GM12875 (cell line): ENCODE measurements around the gene NDUFA6.
"Not testable (repeated sequence)": the region's sequence is repeated elsewhere in the genome, so short reads cannot be mapped to it uniquely, and the experiment has no call there.

ENCODE experiments used
- H3K4me3 ChIP-seq: one replicate; pipeline ENCODE4 v1.5.1; 2011; ENCODE audit warnings: low read depth, low read length, control low read depth
- TF ChIP-seq, protein P1 (sequence below): IDR thresholded peaks from 2 replicates; pipeline ENCODE4 v1.5.1; 2011; ENCODE audit warnings: low read depth, mild to moderate bottlenecking, control low read depth, inconsistent platforms, low read length, moderate library complexity, borderline replicate concordance; ENCODE audit not compliant: insufficient read depth

Gene NDUFA6

DNA sequence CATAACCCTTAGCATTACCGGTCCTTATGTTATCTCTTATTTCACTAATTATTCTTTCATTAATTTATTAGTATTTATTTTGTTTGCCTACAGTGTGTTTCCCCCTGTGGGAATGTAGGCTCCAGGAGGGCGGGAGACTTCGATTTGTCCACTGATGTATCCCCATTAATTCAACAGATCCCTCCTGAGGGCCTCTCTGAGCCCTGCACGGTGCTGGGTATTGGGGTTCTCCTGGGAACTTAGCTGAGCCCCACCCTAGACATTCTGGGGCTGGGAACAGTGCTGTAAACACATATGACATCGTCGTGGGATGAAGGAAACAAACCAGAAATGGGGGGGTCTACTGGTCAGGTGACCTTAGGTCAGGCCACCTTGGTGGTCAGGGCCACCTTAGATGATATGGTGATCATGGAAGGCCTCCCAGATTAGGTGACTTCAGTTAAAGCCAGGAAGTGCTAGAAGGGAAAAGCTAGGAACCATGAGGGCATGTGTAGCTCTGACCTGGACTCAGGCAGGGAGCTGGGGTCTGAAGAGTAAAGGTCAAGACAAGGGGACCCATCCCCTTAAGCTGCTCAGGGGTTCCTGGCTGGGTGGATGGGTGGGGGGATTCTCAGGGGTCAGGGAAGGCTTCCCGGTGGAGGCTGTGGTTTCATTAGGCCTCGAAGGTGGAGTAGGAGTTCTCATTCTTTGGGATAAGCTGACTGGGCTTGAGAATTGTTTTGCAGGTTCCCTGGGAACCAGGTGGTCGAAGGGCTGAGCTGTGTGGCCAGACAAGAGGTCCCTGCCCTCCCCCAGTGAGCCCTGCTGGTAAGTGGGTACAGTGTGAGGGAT is 15.5 kb downstream of the NDUFA6 start:
- TF ChIP-seq, protein P1, sequence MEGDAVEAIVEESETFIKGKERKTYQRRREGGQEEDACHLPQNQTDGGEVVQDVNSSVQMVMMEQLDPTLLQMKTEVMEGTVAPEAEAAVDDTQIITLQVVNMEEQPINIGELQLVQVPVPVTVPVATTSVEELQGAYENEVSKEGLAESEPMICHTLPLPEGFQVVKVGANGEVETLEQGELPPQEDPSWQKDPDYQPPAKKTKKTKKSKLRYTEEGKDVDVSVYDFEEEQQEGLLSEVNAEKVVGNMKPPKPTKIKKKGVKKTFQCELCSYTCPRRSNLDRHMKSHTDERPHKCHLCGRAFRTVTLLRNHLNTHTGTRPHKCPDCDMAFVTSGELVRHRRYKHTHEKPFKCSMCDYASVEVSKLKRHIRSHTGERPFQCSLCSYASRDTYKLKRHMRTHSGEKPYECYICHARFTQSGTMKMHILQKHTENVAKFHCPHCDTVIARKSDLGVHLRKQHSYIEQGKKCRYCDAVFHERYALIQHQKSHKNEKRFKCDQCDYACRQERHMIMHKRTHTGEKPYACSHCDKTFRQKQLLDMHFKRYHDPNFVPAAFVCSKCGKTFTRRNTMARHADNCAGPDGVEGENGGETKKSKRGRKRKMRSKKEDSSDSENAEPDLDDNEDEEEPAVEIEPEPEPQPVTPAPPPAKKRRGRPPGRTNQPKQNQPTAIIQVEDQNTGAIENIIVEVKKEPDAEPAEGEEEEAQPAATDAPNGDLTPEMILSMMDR: no peak
- no peak overlapping the region for H3K4me3 ChIP-seq

DNA sequence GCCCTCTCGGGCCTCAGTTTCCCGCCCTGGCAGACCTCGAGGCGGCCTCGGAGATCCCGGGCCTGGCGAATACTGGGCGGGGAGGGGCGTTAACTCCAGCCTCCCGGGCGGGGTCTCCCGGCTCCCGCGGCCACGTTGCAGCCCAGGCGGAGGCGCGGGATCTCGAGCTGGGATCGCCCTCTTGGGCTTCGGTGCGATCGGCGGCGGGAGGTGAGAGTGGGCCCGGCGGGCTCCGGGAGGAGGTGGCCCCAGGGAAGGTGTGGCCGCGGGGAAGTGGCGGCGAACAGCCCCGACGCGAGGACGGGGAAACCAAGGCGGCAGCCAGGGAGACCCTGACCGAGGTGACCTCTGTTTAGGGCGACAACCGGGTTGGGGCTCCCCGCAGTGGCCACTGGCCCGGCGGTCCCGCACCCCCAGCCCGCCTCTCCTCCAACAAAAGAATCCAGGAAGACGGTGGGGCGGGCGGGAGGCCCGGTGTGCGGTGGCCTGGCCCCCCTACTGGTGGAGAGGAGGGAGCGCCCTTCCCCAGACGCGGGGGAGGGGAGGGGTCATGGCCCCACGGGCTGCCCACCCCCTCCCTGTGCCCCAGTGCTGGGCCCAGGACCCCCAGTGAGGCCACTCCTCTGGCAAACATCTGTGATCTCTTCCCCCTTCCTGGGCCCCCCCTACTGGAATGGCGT is 16.3 kb downstream of the NDUFA6 start, which contains the start of gene PHETA2:
Gene PHETA2, plus strand, starts transcription at position 117 of the 680 bp plus-strand sequence. CDS start 3,046 bp downstream, outside the sequence.
- H3K4me3 ChIP-seq: peak within 1 kb of the TSS; percentile 34
- TF ChIP-seq, protein P1: peak; percentile 50

DNA sequence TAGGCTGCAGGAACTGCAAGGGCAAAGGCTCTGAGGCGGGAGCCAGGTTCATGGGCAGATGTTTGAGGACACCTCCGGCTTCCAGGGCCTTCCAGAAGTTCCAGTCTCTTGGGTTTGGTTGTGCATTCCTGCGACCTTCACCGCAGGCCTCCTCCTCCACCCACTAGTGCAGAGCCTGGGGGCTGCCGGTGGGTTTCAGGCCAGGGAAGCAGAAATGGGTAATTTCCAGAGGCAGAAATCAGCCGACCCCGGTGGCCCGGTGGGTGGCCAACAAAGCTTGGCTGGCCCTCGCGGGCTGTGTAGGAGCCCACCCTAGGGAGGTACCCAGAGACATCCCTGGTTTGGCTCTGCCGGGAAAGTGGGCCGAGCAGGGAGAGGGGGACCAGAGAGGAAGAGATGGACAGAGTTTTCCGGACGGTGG is 16.9 kb downstream of the NDUFA6 start:
- no peak overlapping the region for H3K4me3 ChIP-seq
- TF ChIP-seq, protein P1: no peak

DNA sequence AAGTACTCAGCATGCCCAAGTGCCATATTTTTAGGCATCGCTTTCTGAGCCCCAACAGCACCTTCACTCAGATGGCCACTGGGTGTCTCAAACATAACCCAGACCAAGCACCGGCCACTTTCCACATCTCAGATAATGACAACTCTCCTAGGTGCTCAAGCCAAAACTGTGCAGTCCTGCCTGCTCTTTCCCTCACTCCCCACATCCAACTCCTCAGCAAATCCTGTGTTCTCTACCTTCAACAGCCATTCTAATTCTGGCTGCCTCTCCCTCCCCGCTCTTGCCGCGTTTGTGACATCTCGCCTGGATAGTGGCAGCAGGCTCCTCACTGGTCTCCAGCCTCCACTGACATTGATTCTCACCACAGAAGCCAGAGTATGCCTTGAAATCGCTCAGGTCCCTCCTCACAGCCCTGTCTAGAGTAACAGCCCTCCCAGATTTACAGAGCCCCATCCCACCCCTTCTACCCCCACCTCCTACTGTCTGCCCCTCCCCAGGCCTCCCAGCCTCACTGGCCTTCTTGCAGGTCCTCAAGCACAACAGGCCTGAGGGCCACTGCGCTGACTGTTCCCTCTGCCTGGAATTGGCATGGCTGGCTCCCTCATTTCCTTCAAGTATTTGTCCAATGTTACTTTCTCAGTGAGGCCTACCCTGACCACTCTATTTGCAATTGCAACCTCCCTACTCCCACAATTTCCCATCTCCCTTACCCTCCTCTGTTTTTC is 17.8 kb downstream of the NDUFA6 start:
- TF ChIP-seq, protein P1: 0 out of 2 replicates have a peak, but pooled peaks have one; percentile 3
- H3K4me3 ChIP-seq: no peak overlapping the region

DNA sequence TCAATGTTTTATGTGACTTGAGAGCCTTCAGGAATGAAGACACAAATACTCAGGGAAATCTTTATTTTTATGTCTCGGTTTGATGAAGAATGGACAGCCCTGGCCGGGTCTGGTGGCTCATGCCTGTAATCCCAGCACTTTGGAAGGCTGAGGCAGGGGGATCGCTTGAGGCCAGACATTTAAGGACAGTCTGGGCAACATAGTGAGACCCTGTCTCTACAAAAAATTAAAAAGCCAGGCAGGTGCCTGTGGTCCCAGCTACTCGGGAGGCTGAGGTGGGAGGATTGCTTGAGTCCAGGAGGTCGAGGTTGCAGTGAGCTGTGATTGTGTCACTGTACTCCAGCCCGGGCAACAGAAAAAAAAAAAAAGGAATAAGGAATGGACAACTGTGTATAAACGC is 19.1 kb downstream of the NDUFA6 start:
- H3K4me3 ChIP-seq: not testable (repeated sequence)

DNA sequence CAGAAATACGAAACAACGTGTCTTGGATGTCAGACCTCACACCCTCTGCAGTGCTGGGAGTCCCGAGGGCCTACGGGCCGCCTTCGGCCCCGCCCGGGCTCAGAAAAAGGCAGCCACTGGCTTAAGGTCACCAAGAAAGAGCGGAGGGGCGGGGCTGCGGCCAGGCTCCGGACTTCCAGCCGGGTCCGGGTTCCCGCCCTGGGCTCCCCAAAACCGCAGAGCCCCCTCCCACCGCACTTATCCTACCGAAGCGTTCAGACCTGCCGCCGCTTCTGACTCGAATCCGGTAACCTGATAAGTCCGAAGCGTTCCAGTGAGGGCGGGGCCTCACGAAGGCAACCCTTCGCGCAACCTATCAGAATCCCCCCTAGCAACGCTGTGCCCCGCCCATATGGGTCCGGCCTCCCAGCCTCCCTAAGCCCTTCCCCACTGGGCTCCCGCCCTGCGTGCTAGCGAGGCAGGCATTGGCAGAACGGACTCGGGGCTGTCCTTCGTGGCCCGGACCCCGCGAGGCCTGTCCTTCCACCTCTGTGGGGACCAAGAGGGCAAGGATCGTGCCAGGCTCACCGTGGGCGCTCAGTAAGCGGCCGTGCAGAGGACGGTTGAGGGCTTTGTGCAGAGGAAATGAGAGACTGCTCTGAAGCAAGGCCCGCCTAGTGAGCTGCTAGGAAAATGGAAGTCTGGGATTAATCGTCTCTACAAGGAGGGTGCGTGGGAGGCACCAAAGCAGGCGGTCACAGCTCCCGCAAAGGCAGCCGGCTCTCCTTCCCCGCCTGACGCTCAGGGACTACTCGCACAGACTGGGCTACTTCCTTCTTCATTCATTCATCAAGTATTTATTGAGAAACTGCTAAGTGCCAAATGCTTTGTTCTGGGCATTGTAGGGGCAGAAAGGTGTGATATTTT is 19.8 kb downstream of the NDUFA6 start, which contains the start of gene NAGA:
Gene NAGA, minus strand, starts transcription at position 296 of the 906 bp plus-strand sequence. CDS start 515 bp downstream, outside the sequence.
- H3K4me3 ChIP-seq: peak within 1 kb of the TSS; percentile 62
- TF ChIP-seq, protein P1: no peak
